DOHH2 (cell line): ENCODE data around the gene GARNL3.

Experiments
- H3F3A ChIP-seq: fragments of 200-600 bp; sonication (generic), shearing (Covaris generic); 2 replicates; pipeline ENCODE4 v1.6.0; 2016; ENCODE audit warnings: antibody characterized with exemption, mild to moderate bottlenecking; ENCODE audit not compliant: control insufficient read depth, insufficient read depth
- H3K27ac ChIP-seq: fragments of 200-600 bp; sonication (generic); 2 replicates; pipeline ENCODE4 v1.5.1; 2014; ENCODE audit warnings: low read depth, mild to moderate bottlenecking, low read length, moderate library complexity
- H3K27me3 ChIP-seq: fragments of 200-600 bp; sonication (generic); 2 replicates; pipeline ENCODE4 v1.6.1; 2014; ENCODE audit warnings: mild to moderate bottlenecking, low read length, mixed read lengths; ENCODE audit not compliant: control insufficient read depth
- H3K36me3 ChIP-seq: fragments of 200-600 bp; sonication (generic); 2 replicates; pipeline ENCODE4 v1.6.1; 2014; ENCODE audit warnings: mild to moderate bottlenecking, low read length, moderate library complexity, mixed read lengths; ENCODE audit not compliant: control insufficient read depth
- H3K4me1 ChIP-seq: fragments of 200-600 bp; sonication (generic); 2 replicates; pipeline ENCODE4 v1.6.1; 2014; ENCODE audit warnings: mild to moderate bottlenecking, low read length, mixed read lengths; ENCODE audit not compliant: control insufficient read depth
- H3K4me2 ChIP-seq: fragments of 200-600 bp; sonication (generic); 2 replicates; pipeline ENCODE4 v1.6.0; 2014; ENCODE audit warnings: mild to moderate bottlenecking, low read length, moderate library complexity
- H3K4me3 ChIP-seq: fragments of 200-600 bp; sonication (generic); 2 replicates; pipeline ENCODE4 v1.5.1; 2014; ENCODE audit warnings: mild to moderate bottlenecking, low read length, mixed read lengths
- H3K79me2 ChIP-seq: fragments of 200-600 bp; sonication (generic); 2 replicates; pipeline ENCODE4 v1.6.1; 2014; ENCODE audit warnings: mild to moderate bottlenecking, low read length, mixed read lengths; ENCODE audit not compliant: control insufficient read depth
- H3K9me2 ChIP-seq: fragments of 200-600 bp; sonication (generic); replicated peaks from 2 replicates; pipeline ENCODE4 v1.6.1; 2014; ENCODE audit warnings: mild to moderate bottlenecking, low read length, mixed read lengths; ENCODE audit not compliant: control insufficient read depth
- H3K9me3 ChIP-seq: fragments of 200-600 bp; sonication (generic); 2 replicates; pipeline ENCODE4 v1.6.1; 2014; ENCODE audit warnings: antibody characterized with exemption, low read length, mixed read lengths; ENCODE audit not compliant: control insufficient read depth, insufficient read depth
- H4K20me1 ChIP-seq: fragments of 200-600 bp; sonication (generic); 2 replicates; pipeline ENCODE4 v1.6.0; 2014; ENCODE audit warnings: low read depth, mild to moderate bottlenecking, antibody characterized with exemption, low read length, moderate library complexity; ENCODE audit not compliant: control insufficient read depth, insufficient read depth
- EZH2phosphoT487 ChIP-seq: fragments of 200-600 bp; sonication (generic); IDR thresholded peaks from 2 replicates; pipeline ENCODE4 v1.6.1; 2017; ENCODE audit warnings: borderline replicate concordance, mild to moderate bottlenecking, antibody characterized with exemption, low read length, moderate library complexity, mixed read lengths
- TF ChIP-seq, protein P1 (sequence below): fragments of 200-600 bp; sonication (generic); IDR thresholded peaks from one replicate; pipeline ENCODE4 v1.5.1; 2014; ENCODE audit warnings: antibody characterized with exemption, mild to moderate bottlenecking, low read depth, low read length; ENCODE audit not compliant: poor library complexity, severe bottlenecking

Gene GARNL3

DNA sequence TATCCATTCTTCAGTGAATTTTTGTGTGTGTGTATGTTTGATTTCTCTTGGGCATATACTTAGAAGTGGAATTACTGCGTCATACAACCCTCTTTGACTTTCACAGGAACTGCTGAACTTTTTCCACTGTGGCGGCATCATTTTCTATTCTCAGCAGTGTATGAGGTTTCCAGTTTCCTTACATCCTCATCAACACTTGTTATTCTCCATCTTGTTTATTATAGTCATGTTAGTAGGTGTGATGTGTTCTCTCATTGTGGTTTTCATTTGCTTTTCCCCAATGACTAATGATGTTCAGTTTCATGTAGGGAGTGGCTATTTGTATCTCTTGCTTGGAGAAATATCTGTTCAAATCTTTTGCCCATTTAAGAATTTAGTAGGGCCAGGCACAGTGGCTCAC, 162.2 kb downstream of the GARNL3 start:
- H3K27ac ChIP-seq, result no peak overlapping the region
- peaks cover 31% of the 10 kb centered on the region for H3K36me3 ChIP-seq
- H3K79me2 ChIP-seq, result peaks cover 64% of the 10 kb centered on the region

DNA sequence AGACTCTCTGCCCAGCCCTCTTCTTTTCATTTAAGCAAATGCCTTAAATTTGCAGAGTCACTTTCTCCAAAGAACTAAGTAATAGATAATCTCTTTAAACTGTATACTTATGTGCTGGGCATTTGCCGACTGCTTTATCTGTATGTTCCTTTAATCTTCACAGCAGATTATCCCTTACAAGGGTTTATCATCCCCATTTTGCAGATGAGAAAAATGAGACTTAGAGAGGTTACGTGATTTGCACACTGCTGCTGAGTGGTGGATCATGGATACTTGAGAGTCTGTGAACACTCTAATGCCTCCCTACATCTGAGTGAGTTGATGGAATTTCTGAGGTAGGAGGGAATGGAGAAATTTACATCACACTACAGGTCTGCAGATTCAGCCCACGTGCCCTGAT, 163.8 kb downstream of the GARNL3 start:
- peaks cover 50% of the 10 kb centered on the region for H3K79me2 ChIP-seq
- no peak overlapping the region for H3K4me3 ChIP-seq
- H3K27ac ChIP-seq, result no peak overlapping the region
- H3K4me2 ChIP-seq, result no peak overlapping the region
- TF ChIP-seq EZH2phosphoT487, result no peak
- TF ChIP-seq, protein P1, sequence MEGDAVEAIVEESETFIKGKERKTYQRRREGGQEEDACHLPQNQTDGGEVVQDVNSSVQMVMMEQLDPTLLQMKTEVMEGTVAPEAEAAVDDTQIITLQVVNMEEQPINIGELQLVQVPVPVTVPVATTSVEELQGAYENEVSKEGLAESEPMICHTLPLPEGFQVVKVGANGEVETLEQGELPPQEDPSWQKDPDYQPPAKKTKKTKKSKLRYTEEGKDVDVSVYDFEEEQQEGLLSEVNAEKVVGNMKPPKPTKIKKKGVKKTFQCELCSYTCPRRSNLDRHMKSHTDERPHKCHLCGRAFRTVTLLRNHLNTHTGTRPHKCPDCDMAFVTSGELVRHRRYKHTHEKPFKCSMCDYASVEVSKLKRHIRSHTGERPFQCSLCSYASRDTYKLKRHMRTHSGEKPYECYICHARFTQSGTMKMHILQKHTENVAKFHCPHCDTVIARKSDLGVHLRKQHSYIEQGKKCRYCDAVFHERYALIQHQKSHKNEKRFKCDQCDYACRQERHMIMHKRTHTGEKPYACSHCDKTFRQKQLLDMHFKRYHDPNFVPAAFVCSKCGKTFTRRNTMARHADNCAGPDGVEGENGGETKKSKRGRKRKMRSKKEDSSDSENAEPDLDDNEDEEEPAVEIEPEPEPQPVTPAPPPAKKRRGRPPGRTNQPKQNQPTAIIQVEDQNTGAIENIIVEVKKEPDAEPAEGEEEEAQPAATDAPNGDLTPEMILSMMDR, result no peak
- peaks cover 14% of the 10 kb centered on the region for H3K4me1 ChIP-seq
- no peaks in the 10 kb centered on the region for H3K9me2 ChIP-seq
- H4K20me1 ChIP-seq, result 0 out of 2 replicates have a peak, but pooled peaks cover 4% of the 10 kb centered on the region
- no peaks in the 10 kb centered on the region for H3K27me3 ChIP-seq
- H3K36me3 ChIP-seq, result peaks cover 36% of the 10 kb centered on the region
- H3F3A ChIP-seq, result 0 out of 2 replicates have a peak, but pooled peaks cover 3% of the 10 kb centered on the region
- H3K9me3 ChIP-seq, result no peaks in the 10 kb centered on the region

More for the DNA sequence above, 162.2 kb downstream of the GARNL3 start:
- Histone ChIP-seq H3K9me2 (no peaks in the 10 kb centered on the region), H3K4me2 (no peak overlapping the region), H4K20me1 (0 out of 2 replicates have a peak, but pooled peaks cover 4% of the 10 kb centered on the region), H3F3A (0 out of 2 replicates have a peak, but pooled peaks cover 3% of the 10 kb centered on the region), H3K27me3 (no peaks in the 10 kb centered on the region), H3K4me3 (no peak overlapping the region), H3K9me3 (no peaks in the 10 kb centered on the region), H3K4me1 (peaks cover 26% of the 10 kb centered on the region)
- TF ChIP-seq, protein P1, result no peak
- TF ChIP-seq EZH2phosphoT487, result no peak

DNA sequence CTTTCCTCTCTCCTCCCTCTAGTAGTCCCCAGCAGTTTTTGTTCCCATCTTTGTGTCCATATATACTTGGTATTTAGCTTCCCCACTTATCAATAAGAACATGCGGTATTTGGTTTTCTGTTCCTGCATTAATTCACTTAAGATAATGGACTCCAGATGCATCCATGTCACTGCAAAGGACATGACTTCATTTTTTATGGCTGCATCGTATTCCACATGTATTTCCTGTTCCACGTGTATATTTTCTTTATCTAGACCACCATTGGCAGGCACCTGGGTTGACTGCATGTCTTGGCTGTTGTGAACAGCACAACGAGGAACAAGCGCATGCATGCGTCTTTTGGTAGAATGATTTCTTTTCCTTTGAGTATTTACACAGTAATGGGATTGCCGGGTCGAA, 165.8 kb downstream of the GARNL3 start:
- H3K27me3 ChIP-seq, result no peaks in the 10 kb centered on the region
- 0 out of 2 replicates have a peak, but pooled peaks cover 3% of the 10 kb centered on the region for H3F3A ChIP-seq
- H3K4me3 ChIP-seq, result no peak overlapping the region
- H3K9me3 ChIP-seq, result no peaks in the 10 kb centered on the region
- H3K4me1 ChIP-seq, result peaks cover 8% of the 10 kb centered on the region
- peaks cover 34% of the 10 kb centered on the region for H3K79me2 ChIP-seq
- H3K36me3 ChIP-seq, result peaks cover 56% of the 10 kb centered on the region
- H3K27ac ChIP-seq, result no peak overlapping the region
- H3K4me2 ChIP-seq, result no peak overlapping the region
- H4K20me1 ChIP-seq, result no peaks in the 10 kb centered on the region
- no peaks in the 10 kb centered on the region for H3K9me2 ChIP-seq
- TF ChIP-seq, protein P1, result no peak
- no peak for TF ChIP-seq EZH2phosphoT487
